Left lung (tissue), 10 donors: ENCODE results near the gene KRTAP25-1. TPM values are rescaled to one million over a fixed set of nuclear protein-coding genes. Genes with fewer than 3 reads are reported as not detected.

ENCODE experiments used
- ATAC-seq: fragments of 200-7000 bp; cut with Tn5 transposase; one replicate; pipeline ENCODE4 v1.9.1; 2020; ENCODE audit warnings: moderate library complexity
- DNase-seq, 4 donors: peaks; one replicate each; pipeline ENCODE4 v3.0.0-alpha.2; 2013 to 2020
- H3K27ac ChIP-seq, 2 donors: fragments of 200-600 bp; sonication (generic) in 1 of 2; one replicate each; pipeline versions ENCODE4 v1.5.0 to v1.8.0; 2020 to 2021
- H3K27me3 ChIP-seq, 2 donors: fragments of 200-600 bp; sonication (generic) in 1 of 2; one replicate each; pipeline versions ENCODE4 v1.5.0 to v1.8.0; 2020 to 2021
- H3K36me3 ChIP-seq, 2 donors: fragments of 200-600 bp; sonication (generic) in 1 of 2; one replicate each; pipeline versions ENCODE4 v1.5.0 to v1.8.0; 2020 to 2021
- H3K4me1 ChIP-seq, 2 donors: fragments of 200-600 bp; one replicate each; pipeline ENCODE4 v1.8.0; 2021
- H3K4me3 ChIP-seq, 2 donors: fragments of 200-600 bp; sonication (generic) in 1 of 2; one replicate each; pipeline versions ENCODE4 v1.5.0 to v1.8.0; 2020 to 2021; ENCODE audit warnings: mild to moderate bottlenecking in 1 of 2
- H3K9me3 ChIP-seq, 2 donors: fragments of 200-600 bp; sonication (generic) in 1 of 2; one replicate each; pipeline versions ENCODE4 v1.5.0 to v1.8.0; 2020 to 2021
- CTCF ChIP-seq, 2 donors: fragments of 200-600 bp; sonication (generic) in 1 of 2; IDR thresholded peaks; one replicate each; pipeline versions ENCODE4 v1.5.0 to v1.8.0; 2021; ENCODE audit warnings: antibody characterized with exemption in 2 of 2
- intact Hi-C, 2 donors: fragments of 100-400 bp; cut with DNase I; formaldehyde crosslinking; loops; one replicate each; pipeline versions ENCODE4 v1.11.2 to v1.14.2; 2022
- polyA plus RNA-seq, 6 donors: library from polyadenylated mRNA; unstranded; fragments of 120-200 nt; gene quantifications; one replicate each; pipeline ENCODE4 v1.2.1, GENCODE V29; 2013; ENCODE audit not compliant: insufficient read length in 6 of 6
- total RNA-seq, 2 donors: library from RNA; stranded (reverse); fragmentation: NEBNext Ultra II Directional; extraction: Animal tissue kit (Norgen Biotek cat#: 25700); gene quantifications; one replicate each; pipeline ENCODE4 v1.2.1, GENCODE V29; 2021
- donor health status: DM: no; HTN: yes; CAD: no.
- donor health status: DM: no; HTN: no; CAD: no.

Gene KRTAP25-1
- total and polyA plus RNA-seq, 8 donors: not detected

- no peak for DNase-seq
- Histone ChIP-seq H3K9me3 (no peaks in the 10 kb centered on the region), H3K27ac (no peak overlapping the region), H3K27me3 (no peaks in the 10 kb centered on the region), H3K36me3 (no peaks in the 10 kb centered on the region), H3K4me3 (no peak overlapping the region), H3K4me1 (no peaks in the 10 kb centered on the region)
- intact Hi-C loops: no loop called here
- no peak for ATAC-seq
- TF ChIP-seq CTCF (IDR thresholded peaks at IDR 0.05): no peak
Measured at GRCh38 chr21:30333736-30334135, 44.4 kb upstream of the KRTAP25-1 start.

GRCh38 chr21:30332681-30333080 is 43.4 kb upstream of the KRTAP25-1 start:
- Histone ChIP-seq H3K27me3 (no peaks in the 10 kb centered on the region), H3K9me3 (no peaks in the 10 kb centered on the region), H3K4me1 (no peaks in the 10 kb centered on the region), H3K27ac (no peak overlapping the region), H3K36me3 (no peaks in the 10 kb centered on the region), H3K4me3 (no peak overlapping the region)
- DNase-seq: no peak
- intact Hi-C loops: no loop called here
- TF ChIP-seq CTCF (IDR thresholded peaks at IDR 0.05): no peak
- no peak for ATAC-seq

- no peak overlapping the region for H3K27ac ChIP-seq
- no peak for DNase-seq
- H3K4me1 ChIP-seq: no peaks in the 10 kb centered on the region
- no peak for ATAC-seq
- H3K27me3 ChIP-seq: no peaks in the 10 kb centered on the region
- TF ChIP-seq CTCF (IDR thresholded peaks at IDR 0.05): no peak
- no peak overlapping the region for H3K4me3 ChIP-seq
- H3K36me3 ChIP-seq: no peaks in the 10 kb centered on the region
- peaks cover 0 to 16% of the 10 kb centered on the region in 2 donors for H3K9me3 ChIP-seq
- intact Hi-C loops: no loop called here
Measured at GRCh38 chr21:30329203-30329875, 40.0 kb upstream of the KRTAP25-1 start.

GRCh38 chr21:30326390-30326789 is 37.1 kb upstream of the KRTAP25-1 start:
- intact Hi-C loops: no loop called here
- no peaks in the 10 kb centered on the region for H3K36me3 ChIP-seq
- peaks cover 0 to 16% of the 10 kb centered on the region in 2 donors for H3K9me3 ChIP-seq
- DNase-seq: no peak
- no peaks in the 10 kb centered on the region for H3K27me3 ChIP-seq
- no peaks in the 10 kb centered on the region for H3K4me1 ChIP-seq
- H3K4me3 ChIP-seq: no peak overlapping the region
- ATAC-seq: no peak
- TF ChIP-seq CTCF (IDR thresholded peaks at IDR 0.05): no peak
- no peak overlapping the region for H3K27ac ChIP-seq

- no peaks in the 10 kb centered on the region for H3K36me3 ChIP-seq
Measured at GRCh38 chr21:30320215-30320614, 30.9 kb upstream of the KRTAP25-1 start, which contains the start of gene KRTAP26-1. Gene KRTAP26-1, minus strand, starts transcription at chr21:30320315. Its CDS starts 280 bp downstream, at chr21:30320035.

More at GRCh38 chr21:30320215-30320614, 30.9 kb upstream of the KRTAP25-1 start, which contains the start of gene KRTAP26-1:
- DNase-seq (no peak), ATAC-seq (no peak)
- intact Hi-C loops: no loop called here
- H3K27ac ChIP-seq: no peak within 1 kb of the TSS
- no peaks in the 10 kb centered on the region for H3K27me3 ChIP-seq
- no peak for TF ChIP-seq CTCF (IDR thresholded peaks at IDR 0.05)
- no peaks in the 10 kb centered on the region for H3K4me1 ChIP-seq
- no peaks in the 10 kb centered on the region for H3K9me3 ChIP-seq
- H3K4me3 ChIP-seq: no peak within 1 kb of the TSS
